MM.1S (cell line): Measurements from ENCODE around the gene PTPRN2.

Source experiments
- DNase-seq: peaks from one replicate; pipeline ENCODE4 v3.0.0-alpha.2; 2015
- H2AFZ ChIP-seq: fragments of 300-600 bp; sonication (generic); 2 replicates; pipeline ENCODE4 v1.6.0; 2016; ENCODE audit warnings: antibody characterized with exemption, low read length
- H3F3A ChIP-seq: fragments of 300-600 bp; sonication (generic); 2 replicates; pipeline ENCODE4 v1.6.1; 2016; ENCODE audit warnings: mild to moderate bottlenecking, antibody characterized with exemption, low read length, moderate library complexity, mixed read lengths; ENCODE audit not compliant: insufficient read depth
- H3K27ac ChIP-seq: fragments of 300-600 bp; sonication (generic); 2 replicates; pipeline ENCODE4 v1.5.1; 2016; ENCODE audit warnings: mild to moderate bottlenecking, low read length
- H3K27me3 ChIP-seq: fragments of 300-600 bp; sonication (generic); replicated peaks from 2 replicates; pipeline ENCODE4 v1.6.0; 2016; ENCODE audit warnings: low read length; ENCODE audit not compliant: insufficient read depth
- H3K36me3 ChIP-seq: fragments of 300-600 bp; sonication (generic); replicated peaks from 2 replicates; pipeline ENCODE4 v1.6.1; 2016; ENCODE audit warnings: mild to moderate bottlenecking, low read length, mixed read lengths; ENCODE audit not compliant: insufficient read depth
- H3K4me1 ChIP-seq: fragments of 300-600 bp; sonication (generic); 2 replicates; pipeline ENCODE4 v1.6.1; 2016; ENCODE audit warnings: low read length, mixed read lengths
- H3K4me2 ChIP-seq: fragments of 300-600 bp; sonication (generic); 2 replicates; pipeline ENCODE4 v1.6.0; 2016; ENCODE audit warnings: low read depth, low read length
- H3K4me3 ChIP-seq: fragments of 300-600 bp; sonication (generic); 2 replicates; pipeline ENCODE4 v1.5.1; 2016; ENCODE audit warnings: low read length, mixed read lengths
- H3K79me2 ChIP-seq: fragments of 300-600 bp; sonication (generic); 2 replicates; pipeline ENCODE4 v1.6.1; 2016; ENCODE audit warnings: mixed run types, low read length, mixed read lengths
- H3K9ac ChIP-seq: fragments of 300-600 bp; sonication (generic); 2 replicates; pipeline ENCODE4 v1.6.1; 2016; ENCODE audit warnings: low read length, mixed read lengths
- H3K9me2 ChIP-seq: fragments of 300-600 bp; sonication (generic); replicated peaks from 2 replicates; pipeline ENCODE4 v1.6.1; 2016; ENCODE audit warnings: mild to moderate bottlenecking, low read length, mixed read lengths; ENCODE audit not compliant: insufficient read depth
- H3K9me3 ChIP-seq: fragments of 300-600 bp; sonication (generic); replicated peaks from 2 replicates; pipeline ENCODE4 v1.6.1; 2016; ENCODE audit warnings: mild to moderate bottlenecking, low read length, mixed read lengths; ENCODE audit not compliant: insufficient read depth
- H4K20me1 ChIP-seq: fragments of 300-600 bp; sonication (generic); 2 replicates; pipeline ENCODE4 v1.6.1; 2016; ENCODE audit warnings: mild to moderate bottlenecking, low read length, moderate library complexity, mixed read lengths; ENCODE audit not compliant: insufficient read depth
- EZH2 ChIP-seq: fragments of 300-600 bp; sonication (generic); optimal IDR thresholded peaks from 2 replicates; pipeline ENCODE3; 2017; ENCODE audit warnings: low read depth, mild to moderate bottlenecking, antibody characterized with exemption, low read length, mixed read lengths
- EZH2phosphoT487 ChIP-seq: fragments of 300-600 bp; sonication (generic); IDR thresholded peaks from 2 replicates; pipeline ENCODE4 v1.6.1; 2018; ENCODE audit warnings: antibody characterized with exemption, low read length
- TF ChIP-seq, protein P1 (sequence below): fragments of 300-600 bp; sonication (generic); IDR thresholded peaks from 2 replicates; pipeline ENCODE4 v1.5.1; 2016; ENCODE audit warnings: antibody characterized with exemption, low read length, mixed read lengths

Gene PTPRN2

DNA sequence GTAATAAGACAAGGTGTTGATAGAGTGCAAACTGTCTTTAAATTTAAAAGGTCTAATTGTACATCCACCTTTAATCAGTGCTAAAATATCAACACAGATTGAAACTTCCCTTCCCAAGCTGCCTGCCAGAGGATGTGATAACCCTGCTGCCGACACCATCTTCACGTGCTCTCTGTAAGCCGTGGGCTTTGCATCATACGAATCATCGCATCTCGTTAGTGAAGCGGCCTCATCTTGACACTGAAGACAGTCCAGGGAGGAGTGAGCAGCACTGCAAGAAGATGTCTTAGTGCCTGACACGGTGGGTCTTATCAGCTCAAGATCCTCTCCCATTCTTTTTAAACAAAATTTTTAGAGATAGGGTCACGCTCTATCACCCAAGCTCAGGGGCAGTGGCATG, 518.8 kb downstream of the PTPRN2 start:
- no peak overlapping the region for H3K9ac ChIP-seq

DNA sequence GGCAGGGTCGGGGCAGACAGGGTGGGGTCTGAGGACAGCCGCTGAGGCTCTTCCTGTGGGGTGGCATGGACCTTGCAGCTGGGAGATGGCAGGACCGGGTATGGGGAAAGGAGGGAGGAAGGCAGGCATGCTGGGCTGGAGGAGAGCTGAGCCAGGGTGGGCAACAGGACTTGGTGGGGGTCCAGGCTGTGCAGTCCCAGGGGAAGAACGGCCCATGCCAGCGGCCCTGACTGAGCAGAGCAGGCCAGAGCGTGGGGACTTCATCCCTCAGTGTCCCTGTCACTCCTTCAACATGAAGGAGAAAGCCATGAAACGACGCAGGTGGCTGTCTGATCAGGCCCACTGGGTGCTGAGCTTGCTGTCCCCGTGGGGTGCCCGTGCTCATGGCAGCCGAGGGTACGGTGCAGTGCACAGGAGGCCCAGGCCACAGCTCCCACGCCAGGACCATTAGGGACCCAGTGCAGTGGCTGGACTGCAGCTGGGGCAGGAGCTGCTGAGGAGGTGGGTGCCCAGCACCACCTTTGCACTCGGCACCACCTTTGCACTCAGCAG, 519.6 kb downstream of the PTPRN2 start:
- Histone ChIP-seq H3K36me3 (no peaks in the 10 kb centered on the region), H3K79me2 (no peaks in the 10 kb centered on the region), H3K9ac (no peak overlapping the region), H3K27ac (no peak overlapping the region), H3K4me3 (no peak overlapping the region), H2AFZ (no peak overlapping the region), H3K9me3 (no peaks in the 10 kb centered on the region), H3K4me1 (no peaks in the 10 kb centered on the region), H4K20me1 (no peaks in the 10 kb centered on the region), H3K4me2 (no peak overlapping the region), H3K27me3 (peaks cover 73% of the 10 kb centered on the region), H3K9me2 (no peaks in the 10 kb centered on the region), H3F3A (no peaks in the 10 kb centered on the region)
- TF ChIP-seq EZH2phosphoT487: no peak
- TF ChIP-seq, protein P1, sequence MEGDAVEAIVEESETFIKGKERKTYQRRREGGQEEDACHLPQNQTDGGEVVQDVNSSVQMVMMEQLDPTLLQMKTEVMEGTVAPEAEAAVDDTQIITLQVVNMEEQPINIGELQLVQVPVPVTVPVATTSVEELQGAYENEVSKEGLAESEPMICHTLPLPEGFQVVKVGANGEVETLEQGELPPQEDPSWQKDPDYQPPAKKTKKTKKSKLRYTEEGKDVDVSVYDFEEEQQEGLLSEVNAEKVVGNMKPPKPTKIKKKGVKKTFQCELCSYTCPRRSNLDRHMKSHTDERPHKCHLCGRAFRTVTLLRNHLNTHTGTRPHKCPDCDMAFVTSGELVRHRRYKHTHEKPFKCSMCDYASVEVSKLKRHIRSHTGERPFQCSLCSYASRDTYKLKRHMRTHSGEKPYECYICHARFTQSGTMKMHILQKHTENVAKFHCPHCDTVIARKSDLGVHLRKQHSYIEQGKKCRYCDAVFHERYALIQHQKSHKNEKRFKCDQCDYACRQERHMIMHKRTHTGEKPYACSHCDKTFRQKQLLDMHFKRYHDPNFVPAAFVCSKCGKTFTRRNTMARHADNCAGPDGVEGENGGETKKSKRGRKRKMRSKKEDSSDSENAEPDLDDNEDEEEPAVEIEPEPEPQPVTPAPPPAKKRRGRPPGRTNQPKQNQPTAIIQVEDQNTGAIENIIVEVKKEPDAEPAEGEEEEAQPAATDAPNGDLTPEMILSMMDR: no peak
- no peak for TF ChIP-seq EZH2
- no peak for DNase-seq

More for the DNA sequence above, 518.8 kb downstream of the PTPRN2 start:
- Histone ChIP-seq H3K9me2 (no peaks in the 10 kb centered on the region), H3K79me2 (no peaks in the 10 kb centered on the region), H3K4me1 (no peaks in the 10 kb centered on the region), H3K27me3 (peaks cover 77% of the 10 kb centered on the region), H3K9me3 (no peaks in the 10 kb centered on the region), H3F3A (no peaks in the 10 kb centered on the region), H4K20me1 (no peaks in the 10 kb centered on the region), H2AFZ (no peak overlapping the region), H3K27ac (no peak overlapping the region), H3K4me3 (no peak overlapping the region), H3K36me3 (no peaks in the 10 kb centered on the region), H3K4me2 (no peak overlapping the region)
- TF ChIP-seq EZH2: no peak
- TF ChIP-seq EZH2phosphoT487: no peak
- TF ChIP-seq, protein P1: no peak
- no peak for DNase-seq

DNA sequence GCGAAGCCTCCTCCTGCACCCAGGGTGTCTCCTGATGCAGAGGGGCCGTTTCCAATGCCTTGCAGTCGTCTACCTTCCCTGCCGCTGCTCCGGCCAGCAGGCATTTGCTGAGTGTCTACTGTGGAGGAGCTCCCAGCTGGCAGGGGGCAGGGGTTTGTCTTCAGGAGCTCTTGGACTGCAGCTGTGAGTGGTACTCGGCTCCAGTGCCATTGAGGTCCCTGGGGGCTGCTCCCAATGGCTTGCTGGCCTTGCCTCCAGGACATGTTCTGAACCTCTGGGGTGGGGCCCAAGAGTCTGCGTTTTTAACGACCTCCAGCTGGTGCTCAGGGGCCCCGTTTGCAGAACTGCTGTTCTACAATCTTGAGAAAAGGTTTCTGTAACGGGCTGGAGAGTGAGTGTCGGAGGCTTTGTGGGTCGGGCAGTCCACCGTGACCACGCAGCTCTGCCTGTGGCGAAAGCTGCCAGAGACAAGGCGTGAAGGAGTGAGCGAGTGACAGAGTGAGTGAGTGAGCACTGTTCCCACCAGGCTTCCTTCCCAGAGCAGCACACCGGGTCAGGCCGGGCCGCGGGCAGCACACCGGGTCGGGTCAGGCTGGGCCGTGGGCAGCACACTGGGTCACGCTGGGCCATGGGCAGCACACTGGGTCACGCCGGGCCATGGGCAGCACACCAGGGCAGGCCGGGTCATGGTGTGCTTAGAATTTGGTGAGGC, 520.2 kb downstream of the PTPRN2 start:
- Histone ChIP-seq H3K9me3 (no peaks in the 10 kb centered on the region), H3K27ac (no peak overlapping the region), H3K4me3 (no peak overlapping the region), H4K20me1 (no peaks in the 10 kb centered on the region), H3K4me2 (no peak overlapping the region), H3K79me2 (no peaks in the 10 kb centered on the region), H3K36me3 (no peaks in the 10 kb centered on the region), H3K27me3 (peaks cover 66% of the 10 kb centered on the region), H3K4me1 (no peaks in the 10 kb centered on the region), H3K9me2 (no peaks in the 10 kb centered on the region), H2AFZ (no peak overlapping the region), H3F3A (no peaks in the 10 kb centered on the region), H3K9ac (no peak overlapping the region)
- no peak for TF ChIP-seq EZH2
- no peak for TF ChIP-seq EZH2phosphoT487
- TF ChIP-seq, protein P1: no peak
- no peak for DNase-seq
